ENCODE data around the gene MAMDC2. TPM values are rescaled to one million over a fixed set of nuclear protein-coding genes. Genes with fewer than 3 reads are reported as not detected.
"Not testable (repeated sequence)": the region's sequence is repeated elsewhere in the genome, so short reads cannot be mapped to it uniquely, and the experiment has no call there.

MAMDC2 gene
- total RNA-seq, 1 donor from 2014 or later, result 4.0 TPM

- H3K9me3 Mint-ChIP-seq, result peaks cover 5% of the 10 kb centered on the region
- no peak for TF ChIP-seq CTCF (conservative IDR thresholded peaks at IDR 0.05)
- H3K36me3 Mint-ChIP-seq, result peaks cover 12% of the 10 kb centered on the region
- H3K4me1 Mint-ChIP-seq (ENCODE audit: unreplicated experiment), result no peaks in the 10 kb centered on the region
- H3K27me3 Mint-ChIP-seq, result no peaks in the 10 kb centered on the region
- H3K27ac Mint-ChIP-seq, result peak overlapping the region; percentile 93
- peak overlapping the region; percentile 71 for H3K4me3 Mint-ChIP-seq
- DNase-seq (ENCODE audit: extremely low spot score, unreplicated experiment), result no peak
These were observed 149.1 kb downstream of the MAMDC2 start for GRCh38 chr9:70192707-70193106.

- Mint-ChIP-seq H3K27ac (no peak overlapping the region), H3K27me3 (no peaks in the 10 kb centered on the region), H3K4me3 (no peak overlapping the region), H3K4me1 (ENCODE audit: unreplicated experiment) (no peaks in the 10 kb centered on the region), H3K9me3 (peaks cover 5% of the 10 kb centered on the region), H3K36me3 (peaks cover 4% of the 10 kb centered on the region)
- no peak for DNase-seq (ENCODE audit: extremely low spot score, unreplicated experiment)
- TF ChIP-seq CTCF (conservative IDR thresholded peaks at IDR 0.05), result no peak
These were observed 151.8 kb downstream of the MAMDC2 start for GRCh38 chr9:70195456-70195855.

GRCh38 chr9:70197216-70198044 lies 153.8 kb downstream of the MAMDC2 start:
- Mint-ChIP-seq H3K4me1 (ENCODE audit: unreplicated experiment) (no peaks in the 10 kb centered on the region), H3K36me3 (peaks cover 4% of the 10 kb centered on the region), H3K27me3 (no peaks in the 10 kb centered on the region), H3K9me3 (peaks cover 5% of the 10 kb centered on the region), H3K27ac (no peak overlapping the region), H3K4me3 (no peak overlapping the region)
- no peak for DNase-seq (ENCODE audit: extremely low spot score, unreplicated experiment)
- TF ChIP-seq CTCF (conservative IDR thresholded peaks at IDR 0.05), result no peak

- H3K4me1 Mint-ChIP-seq (ENCODE audit: unreplicated experiment), result not testable (repeated sequence)
- Mint-ChIP-seq H3K27ac (peak overlapping the region; percentile 63), H3K4me3 (peak overlapping the region; percentile 39)
These were observed 161.1 kb downstream of the MAMDC2 start for GRCh38 chr9:70204743-70205142.

GRCh38 chr9:70205366-70206020 lies 161.8 kb downstream of the MAMDC2 start:
- DNase-seq (ENCODE audit: extremely low spot score, unreplicated experiment), result no peak
- H3K27me3 Mint-ChIP-seq, result no peaks in the 10 kb centered on the region
- H3K4me1 Mint-ChIP-seq (ENCODE audit: unreplicated experiment), result peaks cover 5% of the 10 kb centered on the region
- H3K9me3 Mint-ChIP-seq, result peaks cover 11% of the 10 kb centered on the region
- no peak for TF ChIP-seq CTCF (conservative IDR thresholded peaks at IDR 0.05)
- peaks cover 10% of the 10 kb centered on the region for H3K36me3 Mint-ChIP-seq
- H3K4me3 Mint-ChIP-seq, result peak overlapping the region; percentile 50
- H3K27ac Mint-ChIP-seq, result peak overlapping the region; percentile 63

More at GRCh38 chr9:70204743-70205142, 161.1 kb downstream of the MAMDC2 start:
- not testable (repeated sequence) for H3K27me3 Mint-ChIP-seq; H3K9me3 Mint-ChIP-seq; DNase-seq (ENCODE audit: extremely low spot score, unreplicated experiment)
- peaks cover 10% of the 10 kb centered on the region for H3K36me3 Mint-ChIP-seq

- Mint-ChIP-seq H3K27ac (no peak overlapping the region), H3K4me3 (no peak overlapping the region), H3K4me1 (ENCODE audit: unreplicated experiment) (peaks cover 3% of the 10 kb centered on the region), H3K27me3 (no peaks in the 10 kb centered on the region), H3K9me3 (no peaks in the 10 kb centered on the region), H3K36me3 (peaks cover 30% of the 10 kb centered on the region)
- no peak for TF ChIP-seq CTCF (conservative IDR thresholded peaks at IDR 0.05)
- DNase-seq (ENCODE audit: extremely low spot score, unreplicated experiment), result no peak
These were observed 173.4 kb downstream of the MAMDC2 start for GRCh38 chr9:70217029-70217428.
